ENCODE measurements around the gene HTRA1.

Gene HTRA1

GRCh38 chr10:122557516-122557915, 96.2 kb downstream of the HTRA1 start:
- TF ChIP-seq SIN3A (IDR thresholded peaks at IDR 0.05; ENCODE audit: borderline replicate concordance, insufficient read depth, low read length) (no peak), POLR2AphosphoS5 (IDR thresholded peaks at IDR 0.05; ENCODE audit: low read depth, low read length) (no peak), TAF1 (IDR thresholded peaks at IDR 0.05; ENCODE audit: borderline replicate concordance, insufficient read depth, low read length) (no peak), REST (IDR thresholded peaks at IDR 0.05; ENCODE audit: insufficient read depth in 1 of 2, low read depth in 2 of 2, low read length in 2 of 2) (no peak)

- TF ChIP-seq FOXP2 (optimal IDR thresholded peaks at IDR 0.05; ENCODE audit: borderline replicate concordance, extremely low read depth, extremely low read length, insufficient read depth) (no peak), SIN3A (IDR thresholded peaks at IDR 0.05; ENCODE audit: borderline replicate concordance, insufficient read depth, low read length) (no peak), TAF1 (IDR thresholded peaks at IDR 0.05; ENCODE audit: borderline replicate concordance, insufficient read depth, low read length) (no peak), POLR2AphosphoS5 (IDR thresholded peaks at IDR 0.05; ENCODE audit: low read depth, low read length) (no peak), REST (IDR thresholded peaks at IDR 0.05; ENCODE audit: insufficient read depth in 1 of 2, low read depth in 2 of 2, low read length in 2 of 2) (no peak)
These were observed 97.1 kb downstream of the HTRA1 start for GRCh38 chr10:122558452-122558851.

- TF ChIP-seq SIN3A (IDR thresholded peaks at IDR 0.05; ENCODE audit: borderline replicate concordance, insufficient read depth, low read length): no peak
- TF ChIP-seq FOXP2 (optimal IDR thresholded peaks at IDR 0.05; ENCODE audit: borderline replicate concordance, extremely low read depth, extremely low read length, insufficient read depth): no peak
- no peak for TF ChIP-seq POLR2AphosphoS5 (IDR thresholded peaks at IDR 0.05; ENCODE audit: low read depth, low read length)
- no peak for TF ChIP-seq REST (IDR thresholded peaks at IDR 0.05; ENCODE audit: insufficient read depth in 1 of 2, low read depth in 2 of 2, low read length in 2 of 2)
- TF ChIP-seq TAF1 (IDR thresholded peaks at IDR 0.05; ENCODE audit: borderline replicate concordance, insufficient read depth, low read length): no peak
These were observed 97.9 kb downstream of the HTRA1 start for GRCh38 chr10:122559228-122559627.

- no peak for TF ChIP-seq SIN3A (IDR thresholded peaks at IDR 0.05; ENCODE audit: borderline replicate concordance, insufficient read depth, low read length)
- TF ChIP-seq TAF1 (IDR thresholded peaks at IDR 0.05; ENCODE audit: borderline replicate concordance, insufficient read depth, low read length): no peak
- TF ChIP-seq FOXP2 (optimal IDR thresholded peaks at IDR 0.05; ENCODE audit: borderline replicate concordance, extremely low read depth, extremely low read length, insufficient read depth): no peak
- no peak for TF ChIP-seq POLR2AphosphoS5 (IDR thresholded peaks at IDR 0.05; ENCODE audit: low read depth, low read length)
- TF ChIP-seq REST (IDR thresholded peaks at IDR 0.05; ENCODE audit: insufficient read depth in 1 of 2, low read depth in 2 of 2, low read length in 2 of 2): no peak
These were observed 99.0 kb downstream of the HTRA1 start, which contains the start of gene DMBT1 for GRCh38 chr10:122560279-122560804. TSS of gene DMBT1 (plus strand) at chr10:122560754. CDS start at chr10:122560771, 17 bp downstream.

GRCh38 chr10:122561212-122561611, 99.9 kb downstream of the HTRA1 start:
- TF ChIP-seq POLR2AphosphoS5 (IDR thresholded peaks at IDR 0.05; ENCODE audit: low read depth, low read length): no peak
- no peak for TF ChIP-seq TAF1 (IDR thresholded peaks at IDR 0.05; ENCODE audit: borderline replicate concordance, insufficient read depth, low read length)
- TF ChIP-seq FOXP2 (optimal IDR thresholded peaks at IDR 0.05; ENCODE audit: borderline replicate concordance, extremely low read depth, extremely low read length, insufficient read depth): no peak
- no peak for TF ChIP-seq SIN3A (IDR thresholded peaks at IDR 0.05; ENCODE audit: borderline replicate concordance, insufficient read depth, low read length)
- TF ChIP-seq REST (IDR thresholded peaks at IDR 0.05; ENCODE audit: insufficient read depth in 1 of 2, low read depth in 2 of 2, low read length in 2 of 2): no peak

Measured in PFSK-1 (cell line).